GM12891 (cell line): Measurements from ENCODE around the gene POMC.

Experiments used
- PAX5 ChIP-seq: IDR thresholded peaks from 2 replicates; pipeline ENCODE4 v1.6.1; 2011; ENCODE audit warnings: low read length, moderate library complexity, mild to moderate bottlenecking; ENCODE audit not compliant: insufficient read depth, severe bottlenecking
- POLR2A ChIP-seq: IDR thresholded peaks from 2 replicates; pipeline ENCODE4 v1.6.1; 2011; ENCODE audit warnings: low read depth, low read length, control low read depth
- POLR2AphosphoS5 ChIP-seq: IDR thresholded peaks from 2 replicates; pipeline ENCODE4 v1.6.1; 2011; ENCODE audit warnings: low read depth, low read length, control low read depth
- POU2F2 ChIP-seq: IDR thresholded peaks from 2 replicates; pipeline ENCODE4 v1.6.1; 2011; ENCODE audit warnings: low read depth, mild to moderate bottlenecking, control low read depth, low read length, moderate library complexity
- SPI1 ChIP-seq: IDR thresholded peaks from 2 replicates; pipeline ENCODE4 v1.6.1; 2011; ENCODE audit warnings: low read depth, low read length, control low read depth
- TAF1 ChIP-seq: IDR thresholded peaks from 2 replicates; pipeline ENCODE4 v1.6.1; 2011; ENCODE audit warnings: low read depth, low read length, control low read depth

GRCh38 chr2:25151718-25152117 is 16.7 kb downstream of the POMC start:
- TF ChIP-seq POU2F2 (no peak), POLR2AphosphoS5 (no peak), POLR2A (no peak), TAF1 (no peak), SPI1 (no peak), PAX5 (no peak)
